Stimulated activated CD8-positive, alpha-beta memory T cell treated with anti-CD3 and anti-CD28 coated beads, Interleukin-4, amount 100 ng/mL, for 4 hours (primary cell): ENCODE results near the gene P2RX4.
"Not testable (repeated sequence)": the region's sequence is repeated elsewhere in the genome, so short reads cannot be mapped to it uniquely, and the experiment has no call there.

Experiments used
- DNase-seq, 2 donors: peaks; one replicate each; pipeline ENCODE4 v3.0.0-alpha.2; 2020; ENCODE audit warnings: low read depth in 2 of 2, low spot score in 1 of 2

P2RX4 gene

GRCh38 chr12:121188227-121188626 lies 21.7 kb upstream of the P2RX4 start:
- no peak for DNase-seq

- no peak for DNase-seq
Observed at GRCh38 chr12:121189131-121189530, 20.8 kb upstream of the P2RX4 start.

GRCh38 chr12:121189619-121190155 lies 20.2 kb upstream of the P2RX4 start:
- DNase-seq, result no peak

- DNase-seq, result no peak
Observed at GRCh38 chr12:121190523-121191031, 19.4 kb upstream of the P2RX4 start.

- no peak for DNase-seq
Observed at GRCh38 chr12:121191151-121191550, 18.8 kb upstream of the P2RX4 start.

GRCh38 chr12:121196902-121197301 lies 13.0 kb upstream of the P2RX4 start:
- no peak for DNase-seq

GRCh38 chr12:121198949-121199348 lies 11.0 kb upstream of the P2RX4 start:
- DNase-seq, result no peak

GRCh38 chr12:121201140-121201539 lies 8.8 kb upstream of the P2RX4 start:
- DNase-seq, result not testable (repeated sequence)

GRCh38 chr12:121202407-121203355 lies 7.2 kb upstream of the P2RX4 start:
- DNase-seq, result no peak

- DNase-seq, result no peak
Observed at GRCh38 chr12:121203482-121203881, 6.4 kb upstream of the P2RX4 start.

- DNase-seq, result no peak
Observed at GRCh38 chr12:121205491-121205890, 4.4 kb upstream of the P2RX4 start.

GRCh38 chr12:121208571-121208970 lies 1.4 kb upstream of the P2RX4 start:
- DNase-seq, result not testable (repeated sequence)

- no peak for DNase-seq
Observed at GRCh38 chr12:121209221-121209620, 708 bp upstream of the P2RX4 start.

GRCh38 chr12:121212875-121213274 lies 2.9 kb downstream of the P2RX4 start:
- DNase-seq, result no peak

- no peak for DNase-seq
Observed at GRCh38 chr12:121214166-121214777, 4.3 kb downstream of the P2RX4 start.

GRCh38 chr12:121214855-121215745 lies 5.2 kb downstream of the P2RX4 start:
- DNase-seq, result no peak

GRCh38 chr12:121216102-121216501 lies 6.2 kb downstream of the P2RX4 start:
- DNase-seq, result no peak

- no peak for DNase-seq
Observed at GRCh38 chr12:121217063-121217462, 7.1 kb downstream of the P2RX4 start.

GRCh38 chr12:121217761-121218160 lies 7.8 kb downstream of the P2RX4 start:
- DNase-seq, result no peak

- DNase-seq, result no peak
Observed at GRCh38 chr12:121218588-121219352, 8.8 kb downstream of the P2RX4 start.
